AG09309 (cell line): ENCODE results near the gene LCP2.

ENCODE experiments used
- DNase-seq: peaks from one replicate; pipeline ENCODE4 v3.0.0-alpha.2; 2010; ENCODE audit warnings: low read depth
- H3K4me3 ChIP-seq: 2 replicates; pipeline ENCODE4 v1.5.1; 2011; ENCODE audit warnings: mild to moderate bottlenecking, low read depth, low read length, moderate library complexity; ENCODE audit not compliant: control insufficient read depth
- TF ChIP-seq, protein P1 (sequence below): IDR thresholded peaks from 2 replicates; pipeline ENCODE4 v1.5.1; 2011; ENCODE audit warnings: mild to moderate bottlenecking, low read depth, low read length, inconsistent platforms; ENCODE audit not compliant: insufficient read depth, control insufficient read depth; ENCODE audit errors: missing control alignments

The LCP2 gene

DNA sequence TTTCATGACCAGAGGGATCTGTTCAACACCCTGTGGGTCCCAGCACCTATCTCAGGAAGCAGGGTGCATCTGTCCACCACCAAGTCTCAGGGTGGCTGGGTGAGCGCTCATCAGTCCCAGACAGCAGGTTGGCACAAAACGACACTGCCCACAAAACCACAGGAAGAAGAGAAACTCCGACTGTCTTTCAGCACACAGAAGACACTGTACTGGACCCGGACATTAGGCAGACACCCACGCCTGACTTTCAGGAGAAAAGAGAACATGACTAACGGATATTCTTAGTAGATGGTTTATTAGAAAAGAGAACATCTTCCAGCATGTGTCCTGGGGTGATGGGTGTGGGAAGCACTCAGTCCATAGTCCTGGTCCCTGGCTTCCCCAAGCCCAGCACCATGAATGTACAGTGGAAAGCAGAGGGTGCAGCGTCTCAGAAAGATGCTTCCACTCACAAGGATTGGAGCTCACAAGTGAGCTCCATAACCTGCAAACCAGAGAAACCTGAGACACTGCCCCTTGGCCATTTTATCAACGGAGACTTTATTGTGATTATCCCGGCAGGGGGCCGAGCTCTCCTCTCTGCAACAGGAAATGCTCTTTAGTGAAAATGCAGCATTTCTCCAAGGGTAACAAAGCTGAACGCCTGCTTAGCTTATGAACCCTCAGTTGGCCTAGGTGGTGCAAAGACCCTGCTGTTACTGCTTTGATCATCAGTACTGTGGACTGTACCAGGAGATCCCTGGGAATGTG lies 35.8 kb upstream of the LCP2 start:
- no peak overlapping the region for H3K4me3 ChIP-seq
- DNase-seq: no peak

DNA sequence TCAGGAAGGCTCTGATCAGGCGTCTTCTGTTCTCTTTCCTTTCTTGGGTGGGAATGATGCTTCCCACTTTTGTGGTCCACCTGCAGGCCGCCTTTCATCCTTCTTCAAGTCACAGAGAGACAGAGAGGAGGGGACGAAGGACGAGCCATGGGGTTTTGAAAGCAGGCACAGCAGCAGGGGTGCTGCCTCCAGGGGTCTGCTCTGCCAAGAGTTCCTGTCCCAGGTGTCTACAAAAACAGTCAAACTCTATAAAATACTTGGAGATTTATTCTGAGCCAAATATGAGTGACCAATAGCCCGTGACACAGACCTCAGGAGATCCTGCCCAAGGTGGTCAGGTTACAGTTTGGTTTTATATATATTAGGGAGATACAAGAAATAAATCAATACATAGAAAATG lies 34.5 kb upstream of the LCP2 start:
- DNase-seq: no peak
- TF ChIP-seq, protein P1, sequence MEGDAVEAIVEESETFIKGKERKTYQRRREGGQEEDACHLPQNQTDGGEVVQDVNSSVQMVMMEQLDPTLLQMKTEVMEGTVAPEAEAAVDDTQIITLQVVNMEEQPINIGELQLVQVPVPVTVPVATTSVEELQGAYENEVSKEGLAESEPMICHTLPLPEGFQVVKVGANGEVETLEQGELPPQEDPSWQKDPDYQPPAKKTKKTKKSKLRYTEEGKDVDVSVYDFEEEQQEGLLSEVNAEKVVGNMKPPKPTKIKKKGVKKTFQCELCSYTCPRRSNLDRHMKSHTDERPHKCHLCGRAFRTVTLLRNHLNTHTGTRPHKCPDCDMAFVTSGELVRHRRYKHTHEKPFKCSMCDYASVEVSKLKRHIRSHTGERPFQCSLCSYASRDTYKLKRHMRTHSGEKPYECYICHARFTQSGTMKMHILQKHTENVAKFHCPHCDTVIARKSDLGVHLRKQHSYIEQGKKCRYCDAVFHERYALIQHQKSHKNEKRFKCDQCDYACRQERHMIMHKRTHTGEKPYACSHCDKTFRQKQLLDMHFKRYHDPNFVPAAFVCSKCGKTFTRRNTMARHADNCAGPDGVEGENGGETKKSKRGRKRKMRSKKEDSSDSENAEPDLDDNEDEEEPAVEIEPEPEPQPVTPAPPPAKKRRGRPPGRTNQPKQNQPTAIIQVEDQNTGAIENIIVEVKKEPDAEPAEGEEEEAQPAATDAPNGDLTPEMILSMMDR: no peak
- no peak overlapping the region for H3K4me3 ChIP-seq

More for the DNA sequence above, 35.8 kb upstream of the LCP2 start:
- TF ChIP-seq, protein P1: no peak

DNA sequence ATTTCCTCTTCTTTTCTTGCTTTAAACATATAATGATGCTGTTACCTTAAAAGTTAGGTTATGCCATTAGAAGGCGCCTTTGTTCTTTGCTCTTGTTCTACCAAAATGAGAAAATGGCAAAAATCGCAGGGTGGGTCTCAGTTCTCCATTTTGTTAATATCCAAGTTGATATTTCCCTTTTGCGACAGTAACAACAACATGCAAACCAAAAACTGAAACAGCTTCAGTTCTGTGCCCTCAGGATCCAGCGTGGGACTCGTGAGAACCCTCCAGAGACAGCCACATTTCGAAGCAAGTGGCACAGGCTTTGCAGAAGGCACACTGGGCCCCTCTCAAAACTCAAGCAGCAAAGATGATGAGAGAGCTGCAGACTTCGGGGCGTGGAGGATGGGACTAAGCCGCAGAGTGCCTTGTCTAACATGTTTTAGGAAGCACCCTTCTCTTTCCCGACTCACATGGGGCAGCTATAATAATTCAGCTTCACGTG lies 33.0 kb upstream of the LCP2 start:
- no peak for DNase-seq
- TF ChIP-seq, protein P1: no peak
- H3K4me3 ChIP-seq: no peak overlapping the region

DNA sequence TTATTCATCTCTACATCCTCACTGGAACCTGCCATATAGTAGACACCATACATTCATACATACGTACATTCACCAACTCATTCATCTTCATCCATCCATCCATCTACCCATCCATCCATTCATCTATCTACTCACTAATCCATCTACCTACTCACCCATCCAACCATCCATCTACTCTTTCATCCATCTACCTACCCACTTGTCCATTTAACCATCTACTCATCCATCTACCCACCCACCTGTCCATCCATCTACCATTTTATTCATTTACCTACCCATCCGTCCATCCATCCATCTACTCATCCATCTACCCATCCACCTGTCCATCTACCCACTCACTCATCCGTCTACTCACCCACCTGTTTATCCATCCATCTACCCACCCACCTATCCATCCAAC lies 31.9 kb upstream of the LCP2 start:
- TF ChIP-seq, protein P1: no peak
- no peak for DNase-seq
- H3K4me3 ChIP-seq: no peak overlapping the region

DNA sequence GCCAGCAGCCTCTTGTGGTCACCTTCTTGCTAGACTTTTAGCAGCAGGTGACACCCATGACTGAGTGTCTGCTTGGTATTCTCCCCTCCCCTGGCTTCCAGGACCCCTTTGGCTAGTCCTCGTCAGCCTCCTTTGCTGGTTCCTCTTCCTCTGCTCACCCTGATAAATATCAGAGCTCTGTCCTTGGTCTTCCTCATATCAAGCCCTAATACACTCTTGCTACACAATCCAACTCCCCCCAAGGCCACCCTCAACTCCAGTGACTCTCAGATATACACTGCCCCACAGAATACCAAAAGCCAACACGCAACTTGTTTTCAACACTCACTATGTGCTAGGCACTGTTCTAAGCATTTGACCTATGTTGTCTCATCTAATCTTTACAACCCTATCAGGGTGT lies 30.3 kb upstream of the LCP2 start:
- TF ChIP-seq, protein P1: no peak

DNA sequence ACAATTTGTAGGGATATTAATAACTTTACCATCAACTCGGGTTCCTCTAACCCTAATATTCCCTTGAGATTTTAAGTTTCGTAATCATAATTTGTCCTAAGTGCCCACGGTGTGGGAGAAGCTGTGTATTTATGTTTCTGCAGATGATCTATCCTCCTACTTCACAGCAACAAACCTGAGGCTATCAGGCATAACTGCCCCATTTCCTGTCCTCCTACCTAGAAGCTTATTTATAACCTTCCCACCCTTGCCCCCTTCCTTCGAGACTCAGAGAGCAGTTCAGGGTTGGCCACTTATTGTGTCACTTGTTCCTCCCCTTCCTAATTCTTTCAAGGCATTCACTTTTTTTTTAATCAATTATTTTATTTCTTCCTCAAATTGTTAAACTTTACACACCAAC lies 29.6 kb upstream of the LCP2 start:
- H3K4me3 ChIP-seq: no peak overlapping the region
- TF ChIP-seq, protein P1: no peak
- no peak for DNase-seq

More for the DNA sequence above, 30.3 kb upstream of the LCP2 start:
- DNase-seq: no peak
- no peak overlapping the region for H3K4me3 ChIP-seq
